ENCODE measurements around the gene MOG.

Gene MOG

GRCh38 chr6:29720863-29721262 lies 64.0 kb downstream of the MOG start:
- no peak overlapping the region for H3K4me3 ChIP-seq (ENCODE audit: low read depth, low read length)
- TF ChIP-seq CTCF (conservative IDR thresholded peaks at IDR 0.05; ENCODE audit: low read depth, low read length), result no peak
- DNase-seq (ENCODE audit: low read depth), result no peak
